H1 (cell line): Measurements from ENCODE around the gene PPP1R2B. TPM values are rescaled to one million over a fixed set of nuclear protein-coding genes. Genes with fewer than 3 reads are reported as not detected.
A peak's percentile ranks its signal among the peaks of the same experiment; 100 is the strongest.

Experiments
- CTCF ChIA-PET: fragments of 300-600 bp; sonication (Branson Sonifier 250); formaldehyde crosslinking; loops from one replicate; lab custom pipeline; 2021; ENCODE audit not compliant: partially characterized antibody; lab: Charles Lee
- POLR2A ChIA-PET: fragments of 300-600 bp; sonication (Branson Sonifier 250); formaldehyde crosslinking; loops from one replicate; lab custom pipeline; 2021; ENCODE audit warnings: inconsistent platforms; ENCODE audit not compliant: partially characterized antibody; lab: Charles Lee
- DNase-seq, 2 experiments: peaks; one replicate each; pipeline versions ENCODE4 v3.0.0 to v3.0.0-alpha.2; 2010 to 2022; ENCODE audit warnings: low spot score in 2 of 2, low read depth in 1 of 2, mixed read lengths in 1 of 2
- FAIRE-seq: peaks from 2 replicates; lab custom pipeline; 2011; peaks lifted over from hg19 to GRCh38; lab: Jason Lieb, UNC
- H2AFZ ChIP-seq: 2 replicates; pipeline ENCODE4 v1.8.1; 2012; ENCODE audit warnings: low read length, inconsistent platforms
- H2AK5ac ChIP-seq: 2 replicates; pipeline ENCODE4 v1.6.1; 2013; ENCODE audit warnings: low read depth, low read length
- H2BK120ac ChIP-seq: replicated peaks from 2 replicates; pipeline ENCODE3; 2013; ENCODE audit warnings: low read depth, low read length, inconsistent platforms
- H2BK12ac ChIP-seq: 2 replicates; pipeline ENCODE4 v1.6.1; 2013; ENCODE audit warnings: low read depth, low read length
- H2BK15ac ChIP-seq: 2 replicates; pipeline ENCODE4 v1.6.1; 2013; ENCODE audit warnings: low read length
- H2BK20ac ChIP-seq: 2 replicates; pipeline ENCODE4 v1.6.1; 2013; ENCODE audit warnings: low read length
- H2BK5ac ChIP-seq: 2 replicates; pipeline ENCODE4 v1.6.1; 2013; ENCODE audit warnings: low read depth, low read length
- H3K14ac ChIP-seq: 2 replicates; pipeline ENCODE4 v1.6.1; 2013; ENCODE audit warnings: inconsistent platforms; ENCODE audit not compliant: insufficient read length
- H3K18ac ChIP-seq: 2 replicates; pipeline ENCODE4 v1.6.1; 2013; ENCODE audit warnings: low read length; ENCODE audit errors: extremely low read depth
- H3K23ac ChIP-seq: 2 replicates; pipeline ENCODE4 v1.6.1; 2013; ENCODE audit warnings: inconsistent platforms; ENCODE audit not compliant: insufficient read length
- H3K23me2 ChIP-seq: 2 replicates; pipeline ENCODE4 v1.6.1; 2013; ENCODE audit warnings: low read depth, low read length
- H3K27ac ChIP-seq: 2 replicates; pipeline ENCODE4 v1.6.1; 2011; ENCODE audit warnings: low read depth, low read length, inconsistent platforms
- H3K27me3 ChIP-seq, 4 experiments: replicated peaks in 1 of 4; 1 replicate in 1 of 4; 2 replicates in 3 of 4; pipeline versions ENCODE4 v1.6.1 to v1.8.1; 2011 to 2013; ENCODE audit warnings: low read length in 3 of 4, mild to moderate bottlenecking in 3 of 4, inconsistent platforms in 2 of 4, mixed read lengths in 2 of 4, moderate library complexity in 1 of 4; ENCODE audit not compliant: control insufficient read depth in 3 of 4, insufficient read depth in 3 of 4; ENCODE audit errors: extremely low read depth in 1 of 4
- H3K36me3 ChIP-seq, 4 experiments: 2 replicates each; pipeline versions ENCODE4 v1.6.1 to v1.8.1; 2011 to 2013; ENCODE audit warnings: mild to moderate bottlenecking in 4 of 4, low read length in 3 of 4, moderate library complexity in 2 of 4, control low read depth in 1 of 4, inconsistent platforms in 1 of 4; ENCODE audit not compliant: insufficient read depth in 4 of 4, control insufficient read depth in 2 of 4
- H3K4ac ChIP-seq: replicated peaks from 2 replicates; pipeline ENCODE3; 2013; ENCODE audit warnings: low read length, low read depth, mixed read lengths, inconsistent platforms; ENCODE audit not compliant: insufficient read length
- H3K4me1 ChIP-seq, 4 experiments: replicated peaks in 1 of 4; 1 replicate in 1 of 4; 2 replicates in 3 of 4; pipeline versions ENCODE4 v1.6.1 to v1.8.1; 2011 to 2013; ENCODE audit warnings: low read length in 3 of 4, inconsistent platforms in 2 of 4, mixed read lengths in 1 of 4; ENCODE audit not compliant: insufficient read depth in 4 of 4, control insufficient read depth in 3 of 4
- H3K4me2 ChIP-seq, 2 experiments: 2 replicates each; pipeline versions ENCODE4 v1.6.1 to v1.8.1; 2011 to 2013; ENCODE audit warnings: low read depth in 2 of 2, low read length in 2 of 2, control low read depth in 1 of 2, inconsistent platforms in 1 of 2, mild to moderate bottlenecking in 1 of 2; ENCODE audit not compliant: insufficient read depth in 1 of 2
- H3K4me3 ChIP-seq, 4 experiments: fragments of 200-600, 300-600 bp in 1 of 4; sonication (generic), shearing (Covaris generic), sonication (Bioruptor Twin) in 1 of 4; 2 replicates each; pipeline versions ENCODE4 v1.5.1 to v1.8.1; 2011 to 2016; ENCODE audit warnings: low read length in 4 of 4, low read depth in 3 of 4, control low read depth in 2 of 4, inconsistent platforms in 2 of 4, mild to moderate bottlenecking in 2 of 4, mixed read lengths in 1 of 4, moderate library complexity in 1 of 4; ENCODE audit not compliant: insufficient read depth in 2 of 4; ENCODE audit errors: extremely low read depth in 1 of 4
- H3K56ac ChIP-seq: replicated peaks from 2 replicates; pipeline ENCODE3; 2013; ENCODE audit warnings: low read depth, mild to moderate bottlenecking, mixed read lengths, low read length, inconsistent platforms; ENCODE audit not compliant: insufficient read length
- H3K79me1 ChIP-seq: 2 replicates; pipeline ENCODE4 v1.6.1; 2013; ENCODE audit warnings: low read depth, low read length, control low read depth
- H3K79me2 ChIP-seq, 2 experiments: 2 replicates each; pipeline versions ENCODE4 v1.6.1 to v1.8.1; 2012 to 2013; ENCODE audit warnings: low read length in 2 of 2, mild to moderate bottlenecking in 2 of 2, inconsistent platforms in 1 of 2; ENCODE audit not compliant: insufficient read depth in 2 of 2, control insufficient read depth in 1 of 2
- H3K9ac ChIP-seq, 4 experiments: replicated peaks in 1 of 4; 1 replicate in 1 of 4; 2 replicates in 3 of 4; pipeline versions ENCODE4 v1.6.1 to v1.8.1; 2011 to 2013; ENCODE audit warnings: low read depth in 3 of 4, low read length in 3 of 4, control low read depth in 2 of 4, mild to moderate bottlenecking in 2 of 4, moderate library complexity in 2 of 4, inconsistent platforms in 1 of 4; ENCODE audit errors: extremely low read depth in 1 of 4
- H3K9me3 ChIP-seq, 2 experiments: 2 replicates each; pipeline versions ENCODE4 v1.6.1 to v1.8.1; 2012 to 2013; ENCODE audit warnings: mild to moderate bottlenecking in 2 of 2, moderate library complexity in 2 of 2, control low read depth in 1 of 2, inconsistent platforms in 1 of 2, low read depth in 1 of 2, low read length in 1 of 2, mixed read lengths in 1 of 2; ENCODE audit not compliant: insufficient read depth in 2 of 2
- H4K20me1 ChIP-seq, 2 experiments: replicated peaks in 1 of 2; 2 replicates each; pipeline versions ENCODE3 to v1.8.1; 2011 to 2013; ENCODE audit warnings: inconsistent platforms in 2 of 2, low read length in 2 of 2, mild to moderate bottlenecking in 1 of 2; ENCODE audit not compliant: insufficient read depth in 2 of 2, control insufficient read depth in 1 of 2
- H4K5ac ChIP-seq: 2 replicates; pipeline ENCODE4 v1.6.1; 2013; ENCODE audit warnings: low read length, low read depth, mixed read lengths, inconsistent platforms; ENCODE audit not compliant: insufficient read length
- H4K8ac ChIP-seq: 2 replicates; pipeline ENCODE4 v1.8.0; 2013; ENCODE audit warnings: mild to moderate bottlenecking, moderate library complexity, low read length, inconsistent platforms; ENCODE audit not compliant: insufficient read depth; ENCODE audit errors: extremely low read depth
- H4K91ac ChIP-seq: replicated peaks from 2 replicates; pipeline ENCODE3; 2013; ENCODE audit warnings: low read length, mixed read lengths, inconsistent platforms; ENCODE audit not compliant: insufficient read length
- BACH1 ChIP-seq: IDR thresholded peaks from 2 replicates; pipeline ENCODE4 v1.6.1; 2012; ENCODE audit warnings: low read length, improper control_type of control experiment
- BCL11A ChIP-seq, 2 experiments: IDR thresholded peaks; one replicate each; pipeline ENCODE4 v1.6.1; 2011; ENCODE audit warnings: low read depth in 2 of 2, low read length in 2 of 2, mild to moderate bottlenecking in 2 of 2
- BRCA1 ChIP-seq: IDR thresholded peaks from 2 replicates; pipeline ENCODE4 v1.6.1; 2012; ENCODE audit warnings: low read depth, low read length, improper control_type of control experiment
- CBX8 ChIP-seq: fragments of 300-800, 300-1000 bp; sonication (generic); IDR thresholded peaks from 2 replicates; pipeline ENCODE4 v1.7.1; 2016; ENCODE audit warnings: low read depth, low read length, borderline replicate concordance
- CHD1 ChIP-seq: IDR thresholded peaks from 2 replicates; pipeline ENCODE4 v1.6.1; 2012; ENCODE audit warnings: low read depth, low read length, improper control_type of control experiment
- GTF2F1 ChIP-seq: IDR thresholded peaks from 2 replicates; pipeline ENCODE4 v1.6.1; 2012; ENCODE audit warnings: low read depth, low read length, improper control_type of control experiment, borderline replicate concordance
- JUN ChIP-seq: IDR thresholded peaks from 2 replicates; pipeline ENCODE4 v1.6.1; 2011; ENCODE audit warnings: low read depth, mild to moderate bottlenecking, improper control_type of control experiment, low read length
- KDM1A ChIP-seq: fragments of 200-600, 300-600 bp; sonication (generic); IDR thresholded peaks from 2 replicates; pipeline ENCODE4 v1.7.1; 2016; ENCODE audit warnings: mild to moderate bottlenecking, low read length, borderline replicate concordance
- PHF8 ChIP-seq: fragments of 200-600 bp; sonication (generic); conservative IDR thresholded peaks from 2 replicates; pipeline ENCODE4 v1.7.1; 2012; ENCODE audit warnings: low read depth, mild to moderate bottlenecking, inconsistent platforms, low read length, moderate library complexity
- SIN3A ChIP-seq, 2 experiments: IDR thresholded peaks in 1 of 2; conservative IDR thresholded peaks in 1 of 2; 2 replicates each; pipeline ENCODE4 v1.6.1; 2011 to 2012; ENCODE audit warnings: low read length in 2 of 2, improper control_type of control experiment in 1 of 2, low read depth in 1 of 2, mild to moderate bottlenecking in 1 of 2
- SRF ChIP-seq: IDR thresholded peaks from 2 replicates; pipeline ENCODE4 v1.6.1; 2011; ENCODE audit warnings: mild to moderate bottlenecking, low read depth, low read length, moderate library complexity
- SUZ12 ChIP-seq: fragments of 200-600 bp; sonication (generic); IDR thresholded peaks from 2 replicates; pipeline ENCODE4 v1.6.1; 2012; ENCODE audit warnings: mild to moderate bottlenecking, inconsistent platforms, low read length, moderate library complexity, mixed read lengths
- TEAD4 ChIP-seq: IDR thresholded peaks from 2 replicates; pipeline ENCODE4 v1.6.1; 2012; ENCODE audit warnings: low read depth, low read length, inconsistent platforms, mixed read lengths
- WGBS, 2 experiments: shearing (Covaris generic) in 1 of 2; methylation state at CpG; one replicate each; pipeline versions ENCODE4 v1.1.6 to v1.1.7; 2013 to 2015; ENCODE audit warnings: low lambda C conversion rate in 2 of 2, mixed read lengths in 2 of 2, inconsistent platforms in 1 of 2, low coverage in 1 of 2, missing lambda C conversion rate in 1 of 2; ENCODE audit not compliant: insufficient replicate concordance in 2 of 2, insufficient coverage in 1 of 2, insufficient read length in 1 of 2; ENCODE audit errors: extremely low coverage in 1 of 2, missing lambda C conversion rate in 1 of 2; 5-methylcytosine and 5-hydroxymethylcytosine counted together
- polyA plus RNA-seq, 7 experiments: library from polyadenylated mRNA; depleted of rRNA in 3 of 7; stranded (reverse) in 5 of 7; unstranded in 2 of 7; fragments of >200 nt in 5 of 7; fragments of 200-250 nt in 2 of 7; gene quantifications; 1 replicate in 5 of 7; 2 replicates in 1 of 7; 4 replicates in 1 of 7; pipeline versions ENCODE4 v1.2.1 to v1.2.3, GENCODE V29; 2011 to 2013; ENCODE audit warnings: missing spikeins in 2 of 7, mixed read lengths in 2 of 7
- total RNA-seq: library from RNA; stranded (reverse); fragmentation: NEBNext Ultra II Directional; extraction: Animal tissue kit (Norgen Biotek cat#: 25700); gene quantifications from 2 replicates; pipeline ENCODE4 v1.2.1, GENCODE V29; 2021
- TF ChIP-seq, protein P1 (sequence below): IDR thresholded peaks from 2 replicates; pipeline ENCODE4 v1.6.1; 2012; ENCODE audit warnings: inconsistent platforms

PPP1R2B gene
- total and polyA plus RNA-seq, 2 of the 8 experiments (the other 6 are each of a cell fraction or from before 2014, with no cell fraction given): not detected

DNA sequence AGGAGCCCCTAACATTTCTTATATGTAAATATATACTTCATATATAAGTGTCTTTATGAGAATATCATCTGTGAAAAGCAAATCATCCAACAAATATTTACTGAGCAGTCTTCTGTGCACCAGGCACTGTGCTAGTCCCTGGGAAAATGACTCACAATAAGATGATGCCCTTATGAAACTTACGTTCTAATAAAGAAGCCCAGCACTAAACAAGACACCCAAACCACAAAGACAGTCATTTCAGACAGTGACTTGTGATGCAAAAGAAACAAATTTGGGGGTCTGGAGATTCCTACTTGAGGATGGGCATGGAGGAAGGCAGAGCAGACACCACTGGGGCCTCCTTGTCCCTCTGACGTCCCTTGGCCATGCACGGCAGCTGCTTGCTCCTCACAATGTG lies 30.6 kb upstream of the PPP1R2B start:
- POLR2A ChIA-PET: no interaction called here
- TF ChIP-seq GTF2F1: no peak
- TF ChIP-seq, protein P1, sequence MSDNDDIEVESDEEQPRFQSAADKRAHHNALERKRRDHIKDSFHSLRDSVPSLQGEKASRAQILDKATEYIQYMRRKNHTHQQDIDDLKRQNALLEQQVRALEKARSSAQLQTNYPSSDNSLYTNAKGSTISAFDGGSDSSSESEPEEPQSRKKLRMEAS: no peak
- TF ChIP-seq SIN3A (conservative IDR thresholded peaks at IDR 0.05 in 1 of 2, IDR thresholded peaks at IDR 0.05 in 1 of 2; ENCODE audit: low read depth in 1 of 2, low read length in 2 of 2): no peak
- no peak for TF ChIP-seq TEAD4
- no peak for TF ChIP-seq SUZ12
- TF ChIP-seq KDM1A: no peak
- no peak for TF ChIP-seq BRCA1
- TF ChIP-seq PHF8: no peak
- TF ChIP-seq BACH1: no peak
- no peak for TF ChIP-seq BCL11A (IDR thresholded peaks at IDR 0.05; ENCODE audit: low read depth in 2 of 2, low read length in 2 of 2)
- TF ChIP-seq CBX8: no peak
- TF ChIP-seq JUN: no peak
- no peak for TF ChIP-seq CHD1
- no peak for TF ChIP-seq SRF

More for the DNA sequence above, 30.6 kb upstream of the PPP1R2B start:
- Histone ChIP-seq H2AFZ (0 out of 2 replicates have a peak overlapping the region, but pooled peaks have one; percentile 24), H3K4ac (no peak overlapping the region), H2BK12ac (0 out of 2 replicates have a peak overlapping the region, but pooled peaks have one; percentile 52), H3K79me1 (no peaks in the 10 kb centered on the region), H3K9ac (no peak overlapping the region), H4K5ac (no peak overlapping the region), H3K4me2 (no peak overlapping the region), H3K23ac (no peak overlapping the region), H4K8ac (no peak overlapping the region), H3K18ac (0 out of 2 replicates have a peak overlapping the region, but pooled peaks have one; percentile 15), H4K20me1 (no peaks in the 10 kb centered on the region), H4K91ac (no peak overlapping the region), H3K14ac (no peak overlapping the region), H2BK20ac (no peak overlapping the region), H2BK15ac (peak overlapping the region; percentile 88; the same call in 1 of the 2 replicates), H3K27ac (no peak overlapping the region), H2BK120ac (no peak overlapping the region), H2AK5ac (no peak overlapping the region), H3K4me3 (no peak overlapping the region), H3K79me2 (no peaks in the 10 kb centered on the region), H3K56ac (no peak overlapping the region), H3K4me1 (peaks cover 0 to 9% (median 2%) of the 10 kb centered on the region in 4 experiments; a peak in 3 of 7 replicates), H3K27me3 (peaks cover 0 to 2% (median 0%) of the 10 kb centered on the region in 4 experiments; a peak in 1 of 7 replicates), H3K36me3 (no peaks in the 10 kb centered on the region), H3K9me3 (no peaks in the 10 kb centered on the region), H3K23me2 (no peaks in the 10 kb centered on the region), H2BK5ac (no peak overlapping the region; the same call in 1 of the 2 replicates)
- no peak for FAIRE-seq
- DNase-seq: no peak
- WGBS, 2 experiments: 92% methylated on average over 3 of the region's 3 CpGs; no CpG with 5 or more reads in 1 of the 2 experiments
- CTCF ChIA-PET: interaction anchor here (0.7 to 1.1 kb wide), 2 partner anchors 207 to 333 kb away, joined by 3 read pairs; no protein-coding TSS in a partner anchor
